Heart left ventricle (tissue), 16 donors: Measurements from ENCODE around the gene STIM1. TPM values are rescaled to one million over a fixed set of nuclear protein-coding genes. Genes with fewer than 3 reads are reported as not detected.

Experiments
- ATAC-seq, 4 donors: fragments of 200-7000 bp; cut with Tn5 transposase; one replicate each; pipeline ENCODE4 v1.9.1; 2020 to 2022; ENCODE audit warnings: moderate library complexity in 4 of 4, mild to moderate bottlenecking in 3 of 4, moderate number of reproducible peaks in 1 of 4
- DNase-seq, 5 donors: peaks; one replicate each; pipeline ENCODE4 v3.0.0-alpha.2; 2020
- H3K27ac ChIP-seq, 12 donors: fragments of 200-600 bp; sonication (generic) in 4 of 12; one replicate each; pipeline versions ENCODE4 v1.5.0 to v1.8.0; 2016 to 2022; ENCODE audit warnings: mild to moderate bottlenecking in 2 of 12
- H3K27me3 ChIP-seq, 9 donors: fragments of 200-600 bp; sonication (generic) in 2 of 9; one replicate each; pipeline versions ENCODE4 v1.5.1 to v1.8.0; 2016 to 2022; ENCODE audit warnings: mild to moderate bottlenecking in 3 of 9
- H3K36me3 ChIP-seq, 9 donors: fragments of 200-600 bp; sonication (generic) in 2 of 9; one replicate each; pipeline versions ENCODE4 v1.5.0 to v1.8.0; 2018 to 2022; ENCODE audit warnings: mild to moderate bottlenecking in 2 of 9
- H3K4me1 ChIP-seq, 12 donors: fragments of 200-600 bp; sonication (generic) in 4 of 12; one replicate each; pipeline versions ENCODE4 v1.5.0 to v1.8.0; 2016 to 2022; ENCODE audit warnings: mild to moderate bottlenecking in 3 of 12
- H3K4me3 ChIP-seq, 12 donors: fragments of 200-600 bp; sonication (generic) in 4 of 12; one replicate each; pipeline versions ENCODE4 v1.5.0 to v1.8.0; 2017 to 2022; ENCODE audit warnings: mild to moderate bottlenecking in 9 of 12, moderate library complexity in 4 of 12
- H3K9me3 ChIP-seq, 12 donors: fragments of 200-600 bp; sonication (generic) in 4 of 12; one replicate each; pipeline versions ENCODE4 v1.5.0 to v1.8.0; 2016 to 2022; ENCODE audit warnings: mild to moderate bottlenecking in 1 of 12
- CTCF ChIP-seq, 12 donors: fragments of 200-600 bp; sonication (generic) in 4 of 12; IDR thresholded peaks; one replicate each; pipeline versions ENCODE4 v1.5.0 to v1.8.0; 2018 to 2022; ENCODE audit warnings: antibody characterized with exemption in 12 of 12, mild to moderate bottlenecking in 5 of 12
- POLR2A ChIP-seq, 2 donors: fragments of 450-650 bp; IDR thresholded peaks; one replicate each; pipeline ENCODE4 v1.6.1; 2017; ENCODE audit warnings: antibody characterized with exemption in 2 of 2, mild to moderate bottlenecking in 2 of 2, moderate library complexity in 2 of 2
- WGBS, 4 donors: extraction: QIAGEN DNeasy Blood & Tissue Kit in 2 of 4; methylation state at CpG; one replicate each; pipeline versions ENCODE4 v1.1.5 to v1.1.7; 2013 to 2018; 5-methylcytosine and 5-hydroxymethylcytosine counted together
- intact Hi-C, 10 donors: fragments of 100-400 bp; cut with DNase I; formaldehyde crosslinking; loops; one replicate each; pipeline versions ENCODE4 v1.11.1 to v1.14.2; 2022
- polyA plus RNA-seq, 2 donors: library from polyadenylated mRNA; stranded (reverse); fragments of 200-250 nt; gene quantifications; one replicate each; pipeline ENCODE4 v1.2.3, GENCODE V29; 2013
- total RNA-seq, 9 donors: library from RNA; depleted of rRNA in 2 of 9; stranded (reverse); fragments of >200 nt in 2 of 9; fragmentation: NEBNext Ultra II Directional in 3 of 9; extraction: Animal tissue kit (Norgen Biotek cat#: 25700) in 3 of 9; gene quantifications; one replicate each; pipeline versions ENCODE4 v1.1.0 to v1.2.4, GENCODE V29; 2016 to 2023
- donor health status: ischemic (EF 13 %, LVEDD 7.1; RV severe dilation, severe dysfunction).
- donor health status: healthy with polysubstance abuse.
- donor health status: DM: no; HTN: yes; CAD: no.
- donor health status: DM: no; HTN: no; CAD: no.
- donor health status: ischemic (EF 25% LVEDD 6.9; RV normal size, moderate dysfunction).
- donor health status: ischemic (EF 25% LVEDD 5.7; RV mildly dilated, moderate dysfunction).
- donor health status: healthy.
- donor health status: DM: yes; HTN: yes; CAD: no.
- donor health status: ischemic (EF 35%, LVEDD 5.7; RV mildly dilated, moderate dysfunction).
- donor health status: nonischemic (EF 11% LVEDD 7.7; RV severe dilation, severe dysfunction).
- donor health status: DM: yes; HTN: yes; CAD: no.
- donor health status: PGD.
- donor health status: ischemic (EF 29% LVEDD 5.4; RV normal size, mild dysfunction).
- donor health status: nonischemic (EF 23%, LVEDD 6.1; RV moderate dilation, normal function).

STIM1 gene
- total and polyA plus RNA-seq, 11 donors, result 13.2 to 42.9 (median 28.9) TPM

GRCh38 chr11:3971756-3972404 is 116.4 kb downstream of the STIM1 start:
- intact Hi-C loops, result no loop called here
- ATAC-seq (no peak), DNase-seq (no peak)
- Histone ChIP-seq H3K27ac (no peak overlapping the region), H3K36me3 (peaks cover 0 to 18% (median 10%) of the 10 kb centered on the region in 9 donors), H3K4me1 (peaks cover 0 to 8% (median 0%) of the 10 kb centered on the region in 12 donors), H3K9me3 (no peaks in the 10 kb centered on the region), H3K4me3 (no peak overlapping the region), H3K27me3 (no peaks in the 10 kb centered on the region)
- WGBS, 4 donors, result 87 to 97% (median 94%) methylated on average over 2 of the region's 2 CpGs
- no peak for TF ChIP-seq POLR2A (IDR thresholded peaks at IDR 0.05)
- TF ChIP-seq CTCF (IDR thresholded peaks at IDR 0.05), result no peak

- Histone ChIP-seq H3K9me3 (no peaks in the 10 kb centered on the region), H3K27me3 (no peaks in the 10 kb centered on the region), H3K4me3 (no peak overlapping the region), H3K4me1 (peaks cover 0 to 8% (median 0%) of the 10 kb centered on the region in 12 donors), H3K36me3 (peaks cover 0 to 18% (median 10%) of the 10 kb centered on the region in 9 donors), H3K27ac (no peak overlapping the region)
- DNase-seq, result no peak
- ATAC-seq, result no peak
- 81 to 89% (median 85%) methylated on average over 1 of the region's 1 CpG for WGBS, 4 donors
- intact Hi-C loops, result no loop called here
- TF ChIP-seq POLR2A (IDR thresholded peaks at IDR 0.05) (no peak), CTCF (IDR thresholded peaks at IDR 0.05) (no peak)
Measured at GRCh38 chr11:3972431-3972830, 117.0 kb downstream of the STIM1 start.

- no peak overlapping the region for H3K4me3 ChIP-seq
- DNase-seq, result no peak
- H3K27ac ChIP-seq, result no peak overlapping the region
- TF ChIP-seq CTCF (IDR thresholded peaks at IDR 0.05) (no peak), POLR2A (IDR thresholded peaks at IDR 0.05) (no peak)
- intact Hi-C loops, result no loop called here
- H3K9me3 ChIP-seq, result no peaks in the 10 kb centered on the region
- peaks cover 0 to 9% (median 2%) of the 10 kb centered on the region in 12 donors for H3K4me1 ChIP-seq
- 83 to 100% (median 92%) methylated on average over 1 of the region's 1 CpG for WGBS, 4 donors
- no peak for ATAC-seq
- H3K36me3 ChIP-seq, result no peaks in the 10 kb centered on the region
- no peaks in the 10 kb centered on the region for H3K27me3 ChIP-seq
Measured at GRCh38 chr11:3977078-3977477, 121.6 kb downstream of the STIM1 start.

GRCh38 chr11:3981084-3981633 is 125.7 kb downstream of the STIM1 start:
- WGBS, 4 donors, result 55 to 82% (median 69%) methylated on average over 9 of the region's 9 CpGs
- ATAC-seq, result peak in 1 of 4 donors; percentile 36
- H3K9me3 ChIP-seq, result no peaks in the 10 kb centered on the region
- no peaks in the 10 kb centered on the region for H3K36me3 ChIP-seq
- DNase-seq, result no peak
- no peak for TF ChIP-seq POLR2A (IDR thresholded peaks at IDR 0.05)
- TF ChIP-seq CTCF (IDR thresholded peaks at IDR 0.05), result no peak
- H3K4me3 ChIP-seq, result no peak overlapping the region
- H3K4me1 ChIP-seq, result peaks cover 0 to 33% (median 14%) of the 10 kb centered on the region in 12 donors
- no peaks in the 10 kb centered on the region for H3K27me3 ChIP-seq
- H3K27ac ChIP-seq, result no peak overlapping the region
- intact Hi-C loops, result no loop called here
